Liver (tissue), 9 donors: ENCODE results near the gene ZNF479. TPM values are rescaled to one million over a fixed set of nuclear protein-coding genes. Genes with fewer than 3 reads are reported as not detected.
"Not testable (repeated sequence)": the region's sequence is repeated elsewhere in the genome, so short reads cannot be mapped to it uniquely, and the experiment has no call there.

Source experiments
- DNase-seq: peaks from one replicate; pipeline ENCODE4 v3.0.0-alpha.2; 2017; ENCODE audit warnings: low spot score
- H3K27ac ChIP-seq, 2 donors: one replicate each; pipeline ENCODE4 v1.7.0; 2013; ENCODE audit warnings: inconsistent platforms in 2 of 2, low read length in 2 of 2, control low read depth in 1 of 2, low read depth in 1 of 2, mild to moderate bottlenecking in 1 of 2
- H3K27me3 ChIP-seq, 4 donors: one replicate each; pipeline versions ENCODE4 v1.6.1 to v1.7.0; 2013; ENCODE audit warnings: low read length in 3 of 4, inconsistent platforms in 1 of 4, mild to moderate bottlenecking in 1 of 4, moderate library complexity in 1 of 4; ENCODE audit not compliant: control insufficient read depth in 4 of 4, insufficient read depth in 4 of 4
- H3K36me3 ChIP-seq, 4 donors: one replicate each; pipeline versions ENCODE4 v1.6.1 to v1.7.0; 2013; ENCODE audit warnings: low read length in 3 of 4, mild to moderate bottlenecking in 3 of 4, low read depth in 1 of 4, moderate library complexity in 1 of 4; ENCODE audit not compliant: control insufficient read depth in 4 of 4, insufficient read depth in 3 of 4
- H3K4me1 ChIP-seq, 4 donors: one replicate each; pipeline versions ENCODE4 v1.6.1 to v1.7.0; 2013; ENCODE audit warnings: low read length in 3 of 4, mild to moderate bottlenecking in 3 of 4, moderate library complexity in 1 of 4; ENCODE audit not compliant: control insufficient read depth in 4 of 4, insufficient read depth in 4 of 4
- H3K4me3 ChIP-seq, 3 donors: one replicate each; pipeline versions ENCODE4 v1.6.1 to v1.7.0; 2013; ENCODE audit warnings: low read length in 3 of 3, control low read depth in 1 of 3, low read depth in 1 of 3, mild to moderate bottlenecking in 1 of 3
- H3K9ac ChIP-seq, 2 donors: one replicate each; pipeline ENCODE4 v1.7.0; 2013; ENCODE audit warnings: low read length in 2 of 2, mild to moderate bottlenecking in 2 of 2, moderate library complexity in 2 of 2, control low read depth in 1 of 2, low read depth in 1 of 2
- H3K9me3 ChIP-seq, 4 donors: one replicate each; pipeline versions ENCODE4 v1.6.1 to v1.7.0; 2013; ENCODE audit warnings: low read length in 3 of 4; ENCODE audit not compliant: control insufficient read depth in 4 of 4
- ATF3 ChIP-seq: IDR thresholded peaks from 2 replicates; pipeline ENCODE4 v1.6.1; 2016; ENCODE audit warnings: antibody characterized with exemption
- CTCF ChIP-seq: fragments of 150-350 bp; IDR thresholded peaks from 2 replicates; pipeline ENCODE4 v1.5.1; 2017; ENCODE audit warnings: improper control_type of control experiment, low read depth, low read length; ENCODE audit not compliant: missing input control
- EGR1 ChIP-seq, 2 donors: IDR thresholded peaks; 2 replicates each; pipeline ENCODE4 v1.6.1; 2016 to 2018; ENCODE audit warnings: antibody characterized with exemption in 2 of 2, low read depth in 2 of 2
- FOXA1 ChIP-seq: IDR thresholded peaks from 2 replicates; pipeline ENCODE4 v1.6.1; 2016; ENCODE audit warnings: antibody characterized with exemption
- HNF4A ChIP-seq, 2 donors: conservative IDR thresholded peaks; 2 replicates each; pipeline ENCODE4 v1.6.1; 2016; ENCODE audit warnings: antibody characterized with exemption in 2 of 2, mild to moderate bottlenecking in 2 of 2
- JUND ChIP-seq, 2 donors: IDR thresholded peaks; 2 replicates each; pipeline ENCODE4 v1.6.1; 2016; ENCODE audit warnings: antibody characterized with exemption in 2 of 2
- MAX ChIP-seq: IDR thresholded peaks from 2 replicates; pipeline ENCODE4 v1.6.1; 2016; ENCODE audit warnings: antibody characterized with exemption
- NR2F2 ChIP-seq: IDR thresholded peaks from 2 replicates; pipeline ENCODE4 v1.6.1; 2016; ENCODE audit warnings: antibody characterized with exemption
- RAD21 ChIP-seq, 2 donors: IDR thresholded peaks; 2 replicates each; pipeline ENCODE4 v1.6.1; 2016; ENCODE audit warnings: antibody characterized with exemption in 2 of 2, mild to moderate bottlenecking in 2 of 2
- REST ChIP-seq: IDR thresholded peaks from 2 replicates; pipeline ENCODE4 v1.6.1; 2016; ENCODE audit warnings: antibody characterized with exemption, mild to moderate bottlenecking
- RXRA ChIP-seq, 2 donors: IDR thresholded peaks; 2 replicates each; pipeline ENCODE4 v1.6.1; 2017 to 2018; ENCODE audit warnings: antibody characterized with exemption in 2 of 2, mild to moderate bottlenecking in 1 of 2
- SP1 ChIP-seq: IDR thresholded peaks from 2 replicates; pipeline ENCODE4 v1.6.1; 2018; ENCODE audit warnings: antibody characterized with exemption, mild to moderate bottlenecking
- YY1 ChIP-seq: IDR thresholded peaks from 2 replicates; pipeline ENCODE4 v1.6.1; 2016; ENCODE audit warnings: antibody characterized with exemption, mild to moderate bottlenecking
- ZBTB33 ChIP-seq: IDR thresholded peaks from 2 replicates; pipeline ENCODE4 v1.6.1; 2016; ENCODE audit warnings: antibody characterized with exemption
- WGBS: extraction: QIAGEN DNeasy Blood & Tissue Kit; methylation state at CpG from one replicate; pipeline ENCODE4 v1.1.7; 2013; 5-methylcytosine and 5-hydroxymethylcytosine counted together
- polyA plus RNA-seq, 2 donors: library from polyadenylated mRNA; stranded (reverse) in 1 of 2; unstranded in 1 of 2; fragments of 200-250 nt in 1 of 2; fragments of >200 nt in 1 of 2; fragmentation: Nextera tagmentation in 1 of 2; extraction: Ambion mirVana in 1 of 2; gene quantifications; one replicate each; pipeline versions ENCODE4 v1.2.1 to v1.2.3, GENCODE V29; 2013 to 2015
- total RNA-seq, 2 donors: library from RNA; depleted of rRNA; stranded (reverse); fragments of >200 nt; gene quantifications; one replicate each; pipeline ENCODE4 v1.2.3, GENCODE V29; 2014
- donor health status: healthy.
- donor health status: healthy.
- donor health status: healthy.
- donor health status: healthy.
- donor health status: healthy.

ZNF479 gene
- total and polyA plus RNA-seq, 4 donors, result not detected

- H3K4me1 ChIP-seq, result no peaks in the 10 kb centered on the region
- H3K27me3 ChIP-seq, result no peaks in the 10 kb centered on the region
- no peaks in the 10 kb centered on the region for H3K36me3 ChIP-seq
- H3K27ac ChIP-seq, result no peak overlapping the region
- TF ChIP-seq HNF4A (conservative IDR thresholded peaks at IDR 0.05) (no peak), EGR1 (IDR thresholded peaks at IDR 0.05; ENCODE audit: low read depth in 2 of 2) (no peak), MAX (no peak), ATF3 (no peak), JUND (IDR thresholded peaks at IDR 0.05) (no peak), REST (no peak), ZBTB33 (no peak), RXRA (IDR thresholded peaks at IDR 0.05) (no peak), SP1 (no peak), NR2F2 (no peak), RAD21 (IDR thresholded peaks at IDR 0.05) (no peak), FOXA1 (no peak), YY1 (no peak), CTCF (no peak)
- H3K9ac ChIP-seq, result no peak overlapping the region
- no peak overlapping the region for H3K4me3 ChIP-seq
- WGBS, result 74% methylated on average over 7 of the region's 7 CpGs
- peaks cover 17 to 46% (median 27%) of the 10 kb centered on the region in 4 donors for H3K9me3 ChIP-seq
- no peak for DNase-seq
Observed at GRCh38 chr7:57165285-57165899, 33.2 kb upstream of the ZNF479 start.

- not testable (repeated sequence) for H3K9ac ChIP-seq, H3K4me1 ChIP-seq, H3K27me3 ChIP-seq, H3K27ac ChIP-seq, H3K4me3 ChIP-seq, DNase-seq, H3K36me3 ChIP-seq
- 75% methylated on average over 5 of the region's 5 CpGs for whole genome bisulfite sequencing
- peaks cover 3 to 24% (median 5%) of the 10 kb centered on the region in 4 donors for H3K9me3 ChIP-seq
Observed at GRCh38 chr7:57120123-57120784, 12.0 kb downstream of the ZNF479 start.
